T-helper 2 cell treated with Interferon-gamma antibody and Interleukin-4, amounts not matched to agents 5 μg/mL and 100 μg/mL, for 36 hours (primary cell): ENCODE data around the gene FRY.

Source experiments
- DNase-seq: peaks from one replicate; pipeline ENCODE4 v3.0.0; 2021; ENCODE audit warnings: low spot score
- H3K27ac Mint-ChIP-seq: one replicate; pipeline ENCODE4 v1.8.0; 2021; ENCODE audit warnings: mild to moderate bottlenecking, mixed read lengths
- H3K27me3 Mint-ChIP-seq: one replicate; pipeline ENCODE4 v1.8.0; 2021; ENCODE audit warnings: low read depth, mixed read lengths
- H3K36me3 Mint-ChIP-seq: one replicate; pipeline ENCODE4 v1.8.0; 2021; ENCODE audit warnings: low read depth, mixed read lengths
- H3K4me1 Mint-ChIP-seq: one replicate; pipeline ENCODE4 v1.8.0; 2021; ENCODE audit warnings: low read depth, mixed read lengths
- H3K4me3 Mint-ChIP-seq: one replicate; pipeline ENCODE4 v1.8.0; 2022; ENCODE audit warnings: mild to moderate bottlenecking, moderate library complexity, mixed read lengths
- H3K9me3 Mint-ChIP-seq: one replicate; pipeline ENCODE4 v1.8.0; 2021; ENCODE audit warnings: mixed read lengths

The FRY gene

DNA sequence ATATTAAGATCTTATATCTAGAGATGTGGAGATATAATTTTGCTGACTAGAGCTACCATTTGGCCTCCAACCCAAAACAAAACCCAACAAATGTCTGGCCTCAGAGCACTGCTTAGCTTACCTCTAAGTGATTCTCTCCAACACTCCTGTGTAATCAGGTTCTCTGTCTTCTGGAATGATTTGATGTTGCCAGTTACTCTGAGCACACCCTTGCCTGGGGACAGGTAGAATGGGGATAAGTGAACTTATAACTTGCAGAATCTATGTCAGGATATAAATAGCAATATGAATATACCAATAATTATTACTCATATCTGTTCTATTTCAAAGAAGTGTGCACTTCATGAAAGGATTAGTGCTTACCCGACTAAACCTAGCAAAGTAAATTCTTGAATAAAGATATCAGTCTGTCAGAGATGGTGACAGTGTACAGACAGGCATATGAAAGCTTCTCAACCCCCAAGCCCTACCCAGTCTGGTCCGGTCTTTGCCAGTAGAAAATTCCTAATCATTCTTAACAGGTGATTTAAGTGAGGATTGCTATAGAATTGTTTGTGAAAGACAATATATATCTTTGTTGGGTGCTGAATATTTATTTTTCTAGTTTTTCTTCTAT lies 250.6 kb downstream of the FRY start:
- no peak for DNase-seq
- H3K27ac Mint-ChIP-seq: no peak overlapping the region
- no peaks in the 10 kb centered on the region for H3K9me3 Mint-ChIP-seq
- H3K36me3 Mint-ChIP-seq: peaks cover 8% of the 10 kb centered on the region
- H3K4me3 Mint-ChIP-seq: no peak overlapping the region
- no peaks in the 10 kb centered on the region for H3K27me3 Mint-ChIP-seq
- H3K4me1 Mint-ChIP-seq: peaks cover 5% of the 10 kb centered on the region

DNA sequence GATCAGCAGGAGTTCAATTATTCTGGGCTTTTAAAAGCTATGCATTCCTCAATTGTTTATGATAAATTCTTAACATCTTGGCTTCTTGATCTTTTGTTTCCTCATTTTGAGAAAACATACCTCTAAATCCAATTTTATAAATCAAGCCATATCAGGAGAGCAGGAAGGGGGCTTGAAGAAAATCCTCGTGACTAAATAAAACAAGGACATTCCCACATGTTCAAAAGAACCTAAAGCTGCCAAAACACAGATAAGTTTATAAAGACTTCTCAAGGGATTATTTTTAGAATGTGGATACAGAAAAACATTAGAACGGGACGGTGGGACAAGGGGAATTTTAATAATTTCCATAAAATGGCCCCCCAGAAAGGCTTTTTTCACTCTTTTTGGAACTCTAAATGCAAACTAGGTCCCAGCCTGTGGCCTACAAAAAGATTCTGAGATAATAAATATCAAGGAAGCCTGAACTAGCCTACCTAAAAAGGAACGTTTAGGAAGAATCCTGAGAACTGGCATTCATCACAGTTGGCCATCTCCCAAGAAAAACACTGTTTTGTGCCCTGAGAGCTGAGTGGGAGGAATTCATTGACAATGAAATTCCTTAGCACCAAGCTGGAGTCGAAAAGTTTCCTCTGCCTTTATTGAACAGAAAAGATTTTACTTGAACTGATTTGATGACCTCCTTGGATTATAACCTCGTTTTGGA lies 253.5 kb downstream of the FRY start:
- Mint-ChIP-seq H3K27ac (no peak overlapping the region), H3K4me1 (no peaks in the 10 kb centered on the region), H3K4me3 (no peak overlapping the region), H3K27me3 (peaks cover 2% of the 10 kb centered on the region), H3K9me3 (no peaks in the 10 kb centered on the region), H3K36me3 (no peaks in the 10 kb centered on the region)
- DNase-seq: no peak

DNA sequence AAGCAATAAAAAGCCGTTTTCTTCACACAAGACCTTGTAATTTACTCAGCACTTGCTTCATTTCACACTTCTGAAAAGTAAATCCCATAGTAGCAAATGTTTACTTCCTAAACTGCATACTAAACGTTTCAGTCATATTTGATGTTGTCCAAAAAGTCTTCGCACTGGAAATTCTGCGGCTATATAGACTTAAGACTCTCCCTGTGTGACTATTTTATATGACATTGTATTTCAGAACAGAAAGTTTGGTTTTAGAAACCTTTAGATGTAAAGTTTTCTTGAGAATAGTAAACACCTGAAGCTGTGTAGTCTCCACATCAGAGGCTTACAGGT lies 254.0 kb downstream of the FRY start:
- H3K36me3 Mint-ChIP-seq: no peaks in the 10 kb centered on the region
- no peaks in the 10 kb centered on the region for H3K4me1 Mint-ChIP-seq
- H3K27me3 Mint-ChIP-seq: peaks cover 3% of the 10 kb centered on the region

DNA sequence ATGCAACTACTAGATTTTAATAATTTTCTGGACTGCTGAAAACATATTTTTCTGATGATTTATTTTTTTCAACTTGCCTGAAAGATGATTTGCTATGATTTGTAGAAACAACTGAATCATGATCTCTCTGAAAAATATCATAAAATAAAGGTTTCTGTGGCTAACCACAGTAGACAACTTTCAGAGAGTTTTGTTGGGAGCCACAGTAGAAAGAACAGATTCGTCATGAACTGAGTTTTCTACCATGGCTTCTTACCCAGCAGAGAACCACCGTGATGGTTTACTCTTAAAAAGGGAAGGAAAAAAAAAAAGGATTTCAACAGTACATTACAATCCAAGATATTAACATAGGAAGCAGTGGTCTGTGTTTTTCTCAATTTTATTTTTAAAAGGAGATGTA lies 265.6 kb downstream of the FRY start:
- peaks cover 34% of the 10 kb centered on the region for H3K27me3 Mint-ChIP-seq
- no peaks in the 10 kb centered on the region for H3K9me3 Mint-ChIP-seq
- H3K4me3 Mint-ChIP-seq: no peak overlapping the region
- H3K27ac Mint-ChIP-seq: no peak overlapping the region
- no peak for DNase-seq
- H3K4me1 Mint-ChIP-seq: peaks cover 13% of the 10 kb centered on the region
- H3K36me3 Mint-ChIP-seq: peaks cover 3% of the 10 kb centered on the region

More for the DNA sequence above, 254.0 kb downstream of the FRY start:
- DNase-seq: no peak
- H3K27ac Mint-ChIP-seq: no peak overlapping the region
- H3K9me3 Mint-ChIP-seq: no peaks in the 10 kb centered on the region
- no peak overlapping the region for H3K4me3 Mint-ChIP-seq

- Mint-ChIP-seq H3K27ac (no peak overlapping the region), H3K27me3 (peaks cover 34% of the 10 kb centered on the region), H3K9me3 (no peaks in the 10 kb centered on the region), H3K4me1 (peaks cover 13% of the 10 kb centered on the region), H3K36me3 (peaks cover 3% of the 10 kb centered on the region), H3K4me3 (no peak overlapping the region)
- no peak for DNase-seq
Observed at GRCh38 chr13:32298695-32299094, 267.1 kb downstream of the FRY start.

GRCh38 chr13:32299893-32300292 lies 268.3 kb downstream of the FRY start:
- Mint-ChIP-seq H3K36me3 (peaks cover 2% of the 10 kb centered on the region), H3K27me3 (peaks cover 31% of the 10 kb centered on the region), H3K9me3 (no peaks in the 10 kb centered on the region), H3K4me1 (peaks cover 13% of the 10 kb centered on the region), H3K4me3 (no peak overlapping the region), H3K27ac (no peak overlapping the region)
- DNase-seq: no peak

GRCh38 chr13:32300406-32300805 lies 268.8 kb downstream of the FRY start:
- Mint-ChIP-seq H3K27ac (no peak overlapping the region), H3K27me3 (peaks cover 31% of the 10 kb centered on the region), H3K4me3 (no peak overlapping the region), H3K36me3 (peaks cover 2% of the 10 kb centered on the region), H3K9me3 (no peaks in the 10 kb centered on the region), H3K4me1 (peaks cover 13% of the 10 kb centered on the region)
- no peak for DNase-seq

DNA sequence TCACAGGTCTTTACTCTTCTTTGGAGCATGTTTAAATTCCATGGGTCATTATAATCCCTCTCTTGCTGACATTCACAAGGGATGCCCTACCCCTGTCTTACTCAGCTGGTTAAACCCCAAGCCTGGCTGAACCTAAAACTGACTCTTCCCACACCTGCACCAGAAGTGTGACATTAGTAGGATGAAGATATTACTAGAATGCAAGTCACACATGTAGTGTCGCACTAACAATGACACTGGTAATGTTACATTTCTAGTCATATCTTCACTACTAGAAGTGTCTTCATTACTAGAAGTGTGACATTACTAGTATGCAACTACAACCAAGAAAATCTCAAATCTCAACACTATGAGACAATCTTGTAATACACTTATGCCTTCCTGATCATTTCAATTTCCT lies 269.3 kb downstream of the FRY start:
- DNase-seq: no peak
- no peak overlapping the region for H3K4me3 Mint-ChIP-seq
- H3K9me3 Mint-ChIP-seq: no peaks in the 10 kb centered on the region
- H3K27me3 Mint-ChIP-seq: peaks cover 29% of the 10 kb centered on the region
- peaks cover 13% of the 10 kb centered on the region for H3K4me1 Mint-ChIP-seq
- no peaks in the 10 kb centered on the region for H3K36me3 Mint-ChIP-seq
- no peak overlapping the region for H3K27ac Mint-ChIP-seq

GRCh38 chr13:32302461-32302860 lies 270.9 kb downstream of the FRY start:
- no peak overlapping the region for H3K4me3 Mint-ChIP-seq
- DNase-seq: no peak
- no peaks in the 10 kb centered on the region for H3K9me3 Mint-ChIP-seq
- H3K27ac Mint-ChIP-seq: no peak overlapping the region
- peaks cover 5% of the 10 kb centered on the region for H3K4me1 Mint-ChIP-seq
- no peaks in the 10 kb centered on the region for H3K36me3 Mint-ChIP-seq
- H3K27me3 Mint-ChIP-seq: peaks cover 25% of the 10 kb centered on the region

DNA sequence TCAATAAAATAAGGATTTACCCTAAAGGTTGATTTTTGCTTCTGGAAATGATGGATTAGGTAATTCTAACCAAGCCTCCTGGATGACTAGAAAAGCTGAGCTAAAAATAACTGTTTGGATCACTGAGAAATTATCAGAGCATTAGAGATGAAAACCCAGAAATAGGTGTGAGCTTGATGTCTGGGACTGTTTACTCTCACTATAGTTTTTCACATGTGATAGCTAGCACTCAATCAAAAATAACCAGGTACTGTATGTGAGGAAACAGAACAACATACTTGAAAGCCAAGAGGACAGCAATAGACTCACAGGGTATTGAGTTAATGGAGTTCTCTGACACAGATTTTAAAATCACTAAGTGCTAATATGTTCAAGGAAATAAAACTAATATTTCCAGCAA lies 274.1 kb downstream of the FRY start:
- H3K4me1 Mint-ChIP-seq: peaks cover 15% of the 10 kb centered on the region
- H3K27me3 Mint-ChIP-seq: peaks cover 6% of the 10 kb centered on the region
- no peak overlapping the region for H3K4me3 Mint-ChIP-seq
- no peaks in the 10 kb centered on the region for H3K9me3 Mint-ChIP-seq
- no peak overlapping the region for H3K27ac Mint-ChIP-seq
- no peaks in the 10 kb centered on the region for H3K36me3 Mint-ChIP-seq
- DNase-seq: no peak

- DNase-seq: no peak
- peak overlapping the region; percentile 9 for H3K27ac Mint-ChIP-seq
- no peaks in the 10 kb centered on the region for H3K9me3 Mint-ChIP-seq
- peaks cover 6% of the 10 kb centered on the region for H3K27me3 Mint-ChIP-seq
- peaks cover 20% of the 10 kb centered on the region for H3K4me1 Mint-ChIP-seq
- H3K36me3 Mint-ChIP-seq: no peaks in the 10 kb centered on the region
- H3K4me3 Mint-ChIP-seq: peak overlapping the region; percentile 25
Observed at GRCh38 chr13:32309312-32310133, 277.9 kb downstream of the FRY start.

DNA sequence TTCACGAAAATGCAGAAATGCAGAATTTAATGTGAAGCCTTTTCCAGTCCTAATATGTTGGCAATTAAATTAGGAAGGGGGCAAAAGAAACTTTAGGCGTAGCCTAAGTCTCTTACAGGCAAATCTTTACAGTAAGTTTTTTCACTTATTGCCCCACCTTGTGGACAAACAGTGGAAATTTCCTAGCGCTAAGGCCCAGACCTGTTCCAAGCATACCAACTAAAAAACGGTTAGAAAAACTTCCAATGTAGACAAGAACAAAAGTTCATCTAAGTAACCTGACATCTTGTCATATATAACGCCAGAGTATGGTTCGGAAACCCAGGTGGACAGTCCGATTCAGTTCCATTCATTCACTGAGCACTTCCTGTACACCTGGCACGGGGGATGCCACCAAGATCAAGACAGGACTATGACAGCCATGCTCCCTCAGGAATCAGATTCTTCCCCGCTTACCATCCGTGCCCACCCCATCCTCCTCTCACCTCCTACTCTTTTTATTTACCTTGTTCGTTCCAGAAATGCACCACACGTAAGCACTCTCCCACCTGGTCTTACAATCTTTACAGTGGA lies 278.6 kb downstream of the FRY start:
- H3K36me3 Mint-ChIP-seq: no peaks in the 10 kb centered on the region
- H3K27ac Mint-ChIP-seq: no peak overlapping the region
- peaks cover 6% of the 10 kb centered on the region for H3K27me3 Mint-ChIP-seq
- peak overlapping the region; percentile 25 for H3K4me3 Mint-ChIP-seq
- DNase-seq: no peak
- no peaks in the 10 kb centered on the region for H3K9me3 Mint-ChIP-seq
- H3K4me1 Mint-ChIP-seq: peaks cover 24% of the 10 kb centered on the region

GRCh38 chr13:32311188-32311897 lies 279.8 kb downstream of the FRY start:
- Mint-ChIP-seq H3K4me3 (no peak overlapping the region), H3K9me3 (no peaks in the 10 kb centered on the region), H3K27me3 (peaks cover 2% of the 10 kb centered on the region), H3K27ac (no peak overlapping the region), H3K36me3 (no peaks in the 10 kb centered on the region), H3K4me1 (peaks cover 24% of the 10 kb centered on the region)
- DNase-seq: no peak
